Pulmonary artery endothelial cell (primary cell): ENCODE results near the gene POT1. TPM values are rescaled to one million over a fixed set of nuclear protein-coding genes. Genes with fewer than 3 reads are reported as not detected.

Experiments
- DNase-seq: peaks from one replicate; pipeline ENCODE4 v3.0.0-alpha.2; 2011; ENCODE audit warnings: low read depth, low spot score
- total RNA-seq: library from RNA; depleted of rRNA; stranded (reverse); fragments of >200 nt; gene quantifications from 2 replicates; pipeline ENCODE4 v1.2.3, GENCODE V29; 2014

The POT1 gene
- total RNA-seq, 1 donor from 2014 or later: 42.7 TPM

DNA sequence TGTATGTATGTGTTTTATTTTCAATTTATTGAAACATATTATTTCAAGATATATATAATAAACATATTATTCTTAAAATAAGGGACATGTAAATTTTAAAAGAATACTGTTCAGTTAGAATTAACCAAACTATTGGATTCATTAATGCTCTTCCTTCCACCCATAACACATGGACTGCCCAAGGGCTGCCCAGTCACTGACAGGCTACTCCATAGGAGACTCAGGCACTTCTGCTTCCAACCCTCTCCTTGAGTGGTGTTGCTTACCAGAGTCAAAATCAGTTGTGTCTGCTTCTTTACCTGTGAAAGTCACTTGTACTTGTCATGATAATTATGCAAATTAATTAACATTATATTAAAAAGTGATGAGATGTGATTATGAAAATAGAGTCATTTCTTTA, 154.2 kb downstream of the POT1 start:
- no peak for DNase-seq

DNA sequence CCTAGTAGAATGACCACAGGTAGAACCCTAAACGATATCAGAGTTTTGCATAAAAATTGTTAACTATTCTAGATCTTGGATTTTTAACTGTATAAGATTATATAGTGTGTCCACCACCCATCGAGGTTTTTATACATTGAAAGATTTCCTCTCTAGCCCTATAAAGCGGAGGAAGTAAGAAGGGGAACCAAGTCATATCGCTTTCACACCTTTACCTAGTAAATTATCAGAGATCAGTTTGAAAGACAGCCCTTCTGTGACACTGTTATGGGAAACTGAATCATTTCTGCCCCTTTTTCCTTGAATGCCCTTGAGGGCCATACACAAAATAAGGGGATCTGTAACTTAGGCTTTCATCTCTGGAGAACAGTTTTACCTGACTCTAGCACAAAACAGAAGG, 155.7 kb downstream of the POT1 start:
- no peak for DNase-seq

DNA sequence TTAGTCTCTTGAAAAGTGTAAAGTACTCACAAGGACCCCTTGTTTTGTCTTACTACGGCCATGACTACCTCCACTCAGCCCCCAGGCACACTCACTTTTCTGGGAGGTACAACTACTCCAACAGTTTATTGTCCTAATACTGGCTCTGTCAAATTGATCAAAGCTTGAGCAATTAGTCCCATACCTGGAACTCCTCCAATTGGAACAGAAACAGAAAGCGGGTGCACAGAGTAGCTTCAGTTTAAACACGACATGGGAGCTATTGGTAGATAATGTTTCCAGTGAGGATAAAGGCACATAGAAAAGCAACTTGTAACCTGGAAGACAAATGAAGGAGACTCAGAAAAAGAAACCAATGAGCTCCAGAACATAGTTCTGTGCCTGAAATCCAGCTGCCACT, 156.3 kb downstream of the POT1 start:
- DNase-seq: no peak

Other genes starting within 250 kb of the POT1 start
- gene GPR37, start 164.0 kb downstream of the POT1 start, total RNA-seq: 1.7 and 8.1 TPM in 2 replicates